ENCODE measurements around the gene CHD8. TPM values are rescaled to one million over a fixed set of nuclear protein-coding genes. Genes with fewer than 3 reads are reported as not detected.

Gene CHD8
- total and polyA plus RNA-seq, 2 of the 13 experiments (the other 11 are each of a cell fraction or from before 2014, with no cell fraction given), result 35.1 to 79.6 TPM

GRCh38 chr14:21476523-21476924 is 20.6 kb upstream of the CHD8 start (continued):
- TF ChIP-seq, protein P1, sequence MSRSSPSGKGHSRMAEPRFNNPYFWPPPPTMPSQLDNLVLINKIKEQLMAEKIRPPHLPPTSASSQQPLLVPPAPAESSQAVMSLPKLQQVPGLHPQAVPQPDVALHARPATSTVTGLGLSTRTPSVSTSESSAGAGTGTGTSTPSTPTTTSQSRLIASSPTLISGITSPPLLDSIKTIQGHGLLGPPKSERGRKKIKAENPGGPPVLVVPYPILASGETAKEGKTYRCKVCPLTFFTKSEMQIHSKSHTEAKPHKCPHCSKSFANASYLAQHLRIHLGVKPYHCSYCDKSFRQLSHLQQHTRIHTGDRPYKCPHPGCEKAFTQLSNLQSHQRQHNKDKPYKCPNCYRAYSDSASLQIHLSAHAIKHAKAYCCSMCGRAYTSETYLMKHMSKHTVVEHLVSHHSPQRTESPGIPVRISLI (CRISPR knock-in tag; IDR thresholded peaks at IDR 0.05; ENCODE audit: borderline replicate concordance), result no peak
- TF ChIP-seq U2AF1 (optimal IDR thresholded peaks at IDR 0.05; ENCODE audit: low read depth, low read length) (no peak), DBP (CRISPR knock-in tag; IDR thresholded peaks at IDR 0.05; ENCODE audit: not compliant biosample characterization) (no peak), ZNF550 (CRISPR knock-in tag; IDR thresholded peaks at IDR 0.05; ENCODE audit: borderline replicate concordance) (no peak), KAT7 (CRISPR knock-in tag; IDR thresholded peaks at IDR 0.05; ENCODE audit: borderline replicate concordance) (no peak), WIZ (CRISPR knock-in tag; IDR thresholded peaks at IDR 0.05) (no peak), ATF6 (CRISPR knock-in tag; conservative IDR thresholded peaks at IDR 0.05) (no peak), RXRB (CRISPR knock-in tag; IDR thresholded peaks at IDR 0.05; ENCODE audit: borderline replicate concordance) (peak; percentile 73), ASH2L (IDR thresholded peaks at IDR 0.05; ENCODE audit: insufficient read length, low read depth, low read length) (no peak), MTERF4 (CRISPR knock-in tag; IDR thresholded peaks at IDR 0.05) (no peak; the same call in 1 of the 2 replicates), FLYWCH1 (CRISPR knock-in tag; IDR thresholded peaks at IDR 0.05) (no peak), PITX1 (CRISPR knock-in tag; IDR thresholded peaks at IDR 0.05) (no peak), ZNF775 (CRISPR knock-in tag; IDR thresholded peaks at IDR 0.05; ENCODE audit: borderline replicate concordance) (no peak), ZNF275 (CRISPR knock-in tag; IDR thresholded peaks at IDR 0.05; ENCODE audit: borderline replicate concordance) (no peak), ZNF747 (CRISPR knock-in tag; IDR thresholded peaks at IDR 0.05; ENCODE audit: borderline replicate concordance) (no peak), ATF1 (CRISPR knock-in tag; IDR thresholded peaks at IDR 0.05) (no peak), FOXK2 (IDR thresholded peaks at IDR 0.05) (no peak; the same call in none of the 2 replicates), PAWR (CRISPR knock-in tag; IDR thresholded peaks at IDR 0.05; ENCODE audit: borderline replicate concordance) (no peak), RBM22 (optimal IDR thresholded peaks at IDR 0.05; ENCODE audit: low read length) (no peak), ZNF225 (CRISPR knock-in tag; IDR thresholded peaks at IDR 0.05) (no peak), U2AF2 (IDR thresholded peaks at IDR 0.05; ENCODE audit: low read depth, low read length) (no peak)
- TF ChIP-seq, protein P2, sequence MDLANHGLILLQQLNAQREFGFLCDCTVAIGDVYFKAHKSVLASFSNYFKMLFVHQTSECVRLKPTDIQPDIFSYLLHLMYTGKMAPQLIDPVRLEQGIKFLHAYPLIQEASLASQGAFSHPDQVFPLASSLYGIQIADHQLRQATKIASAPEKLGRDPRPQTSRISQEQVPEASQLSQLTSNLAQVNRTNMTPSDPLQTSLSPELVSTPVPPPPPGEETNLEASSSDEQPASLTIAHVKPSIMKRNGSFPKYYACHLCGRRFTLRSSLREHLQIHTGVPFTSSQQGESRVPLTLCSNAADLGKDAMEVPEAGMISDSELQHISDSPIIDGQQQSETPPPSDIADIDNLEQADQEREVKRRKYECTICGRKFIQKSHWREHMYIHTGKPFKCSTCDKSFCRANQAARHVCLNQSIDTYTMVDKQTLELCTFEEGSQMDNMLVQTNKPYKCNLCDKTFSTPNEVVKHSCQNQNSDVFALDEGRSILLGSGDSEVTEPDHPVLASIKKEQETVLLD (CRISPR knock-in tag; IDR thresholded peaks at IDR 0.05; ENCODE audit: low read depth), result 0 out of 2 replicates have a peak, but pooled peaks have one; percentile 32
